ENCODE measurements around the gene DPH2.

DPH2 gene

GRCh38 chr1:43985984-43986595 is 16.3 kb downstream of the DPH2 start:
- DNase-seq = no peak

GRCh38 chr1:43986712-43987111 is 16.9 kb downstream of the DPH2 start:
- DNase-seq = no peak

DNA sequence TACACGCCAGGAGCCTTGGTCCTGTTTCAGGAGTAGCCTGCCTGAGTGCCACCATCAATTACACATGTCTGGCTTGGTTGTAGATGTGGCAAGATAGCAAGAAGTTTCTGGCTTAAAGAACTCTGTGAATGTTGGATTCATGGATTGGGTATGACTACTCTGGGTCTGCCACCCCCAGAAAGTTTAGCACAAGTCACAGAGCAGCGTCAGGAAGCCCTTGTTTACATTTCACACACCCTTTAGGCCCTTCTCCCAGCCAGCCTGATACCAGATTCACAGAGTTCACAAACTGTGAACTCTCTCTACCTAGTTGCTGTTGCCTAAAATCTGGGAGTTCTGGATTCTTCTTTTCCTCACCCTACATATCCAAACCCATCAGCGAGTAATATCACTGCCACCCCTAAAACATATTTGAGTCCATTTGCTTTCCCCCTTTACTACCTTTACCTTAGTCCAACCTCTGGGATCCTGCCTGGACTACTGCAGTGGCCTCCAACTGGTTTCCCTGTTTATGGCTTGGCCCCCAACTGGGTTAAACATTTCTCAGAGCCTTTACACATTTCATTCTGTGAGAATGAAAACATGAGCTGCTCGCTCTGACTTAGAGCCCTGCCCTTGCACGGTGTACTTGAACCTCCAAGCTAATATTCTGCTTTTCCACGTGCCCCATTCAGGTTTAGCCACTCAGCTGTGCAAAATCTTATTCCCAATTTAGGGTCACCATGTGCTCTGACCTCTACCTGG is 17.5 kb downstream of the DPH2 start:
- DNase-seq = no peak

GRCh38 chr1:43990271-43991199 is 20.7 kb downstream of the DPH2 start:
- DNase-seq = no peak

DNA sequence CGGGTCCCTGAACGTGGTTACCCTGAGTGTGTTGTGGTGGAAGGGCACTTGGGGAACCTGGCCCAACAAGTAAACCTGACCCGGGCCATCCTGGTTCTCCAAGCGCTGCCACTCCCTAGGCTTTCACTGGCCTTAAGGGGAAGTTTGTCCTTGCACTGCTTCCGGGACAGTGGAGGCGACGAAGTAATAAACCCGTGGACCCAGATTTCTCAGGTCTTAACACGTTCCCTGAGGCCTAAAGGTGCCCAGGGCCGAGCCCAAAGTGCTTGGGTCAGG is 21.3 kb downstream of the DPH2 start:
- no peak for DNase-seq

- peak; percentile 68 for DNase-seq
Measured at GRCh38 chr1:43991476-43992231, 21.8 kb downstream of the DPH2 start, which contains the start of gene CCDC24. TSS of gene CCDC24 (plus strand) at chr1:43991599. CDS start at chr1:43991879, 280 bp downstream.

DNA sequence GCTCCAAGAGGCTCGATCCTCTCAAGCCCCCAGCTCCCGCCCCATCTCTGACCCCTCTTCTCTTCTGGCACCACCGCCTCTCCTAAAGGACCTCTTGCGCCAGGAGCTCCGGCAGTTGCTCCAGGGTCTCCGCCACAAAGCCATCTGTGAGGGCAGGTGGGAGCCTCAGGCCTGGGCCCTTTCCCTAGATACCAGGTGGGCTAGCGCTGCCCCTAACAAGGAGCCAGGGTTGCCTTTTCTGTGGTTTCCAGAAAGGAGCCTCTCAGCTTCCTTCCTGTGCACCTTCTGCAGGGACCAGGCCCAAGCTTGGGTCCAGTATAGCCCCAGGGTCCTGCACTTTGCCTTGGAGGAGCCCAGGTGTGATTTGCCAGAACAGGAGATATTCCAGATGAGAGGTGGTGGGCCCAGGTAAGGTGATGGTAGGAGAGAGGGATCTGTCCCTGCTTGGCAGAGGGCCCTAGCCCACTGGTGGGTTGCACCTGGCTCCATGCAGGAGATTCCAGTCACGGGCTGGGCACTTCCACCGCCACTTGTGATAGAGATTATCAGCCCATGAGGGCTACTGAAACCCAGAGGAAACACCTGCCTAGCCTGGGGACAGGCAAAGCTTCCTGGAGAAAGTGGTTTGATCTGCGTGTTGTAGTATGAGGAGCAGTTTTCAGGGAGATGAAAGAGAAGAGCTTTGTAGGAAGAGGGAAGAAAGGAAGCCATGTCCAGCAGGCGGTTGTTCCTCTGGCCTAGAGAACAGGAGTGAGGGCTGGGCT is 22.6 kb downstream of the DPH2 start:
- no peak for DNase-seq

DNA sequence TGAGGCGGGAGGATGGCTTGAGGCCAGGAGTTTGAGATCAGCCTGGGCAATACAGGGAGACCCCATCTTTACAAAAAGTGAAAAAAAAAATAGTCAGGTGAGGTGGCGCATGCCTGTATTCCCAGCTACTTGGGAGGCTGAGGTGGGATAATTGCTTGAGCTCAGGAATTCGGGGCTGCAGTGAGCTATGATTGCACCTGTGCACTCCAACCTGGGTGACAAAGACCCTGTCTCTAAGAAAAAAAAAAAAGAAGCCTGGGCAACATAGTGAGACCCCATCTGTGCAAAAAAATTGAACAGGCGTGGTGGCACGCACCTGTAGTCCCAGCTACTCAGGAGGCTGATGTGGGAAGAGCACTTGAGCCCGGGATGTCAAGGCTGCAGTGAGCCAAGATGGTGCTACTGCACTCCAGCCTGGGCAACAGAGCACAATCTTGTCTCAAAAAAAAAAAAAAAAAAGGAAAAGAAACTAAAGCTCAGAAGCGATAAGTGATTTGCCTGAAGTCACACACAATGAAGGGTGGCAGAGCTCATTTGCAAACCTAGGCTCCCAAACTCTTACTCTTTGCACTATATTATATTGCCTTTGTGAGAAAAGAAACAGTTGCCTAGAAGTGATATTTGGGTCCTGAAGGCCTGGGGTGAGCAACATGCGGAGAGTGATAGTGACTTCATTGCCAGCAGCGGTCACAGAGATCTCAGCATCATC is 23.6 kb downstream of the DPH2 start:
- DNase-seq = no peak

- no peak for DNase-seq
Measured at GRCh38 chr1:43994071-43994470, 24.3 kb downstream of the DPH2 start.

GRCh38 chr1:43994794-43995790 is 25.3 kb downstream of the DPH2 start:
- DNase-seq = no peak

DNA sequence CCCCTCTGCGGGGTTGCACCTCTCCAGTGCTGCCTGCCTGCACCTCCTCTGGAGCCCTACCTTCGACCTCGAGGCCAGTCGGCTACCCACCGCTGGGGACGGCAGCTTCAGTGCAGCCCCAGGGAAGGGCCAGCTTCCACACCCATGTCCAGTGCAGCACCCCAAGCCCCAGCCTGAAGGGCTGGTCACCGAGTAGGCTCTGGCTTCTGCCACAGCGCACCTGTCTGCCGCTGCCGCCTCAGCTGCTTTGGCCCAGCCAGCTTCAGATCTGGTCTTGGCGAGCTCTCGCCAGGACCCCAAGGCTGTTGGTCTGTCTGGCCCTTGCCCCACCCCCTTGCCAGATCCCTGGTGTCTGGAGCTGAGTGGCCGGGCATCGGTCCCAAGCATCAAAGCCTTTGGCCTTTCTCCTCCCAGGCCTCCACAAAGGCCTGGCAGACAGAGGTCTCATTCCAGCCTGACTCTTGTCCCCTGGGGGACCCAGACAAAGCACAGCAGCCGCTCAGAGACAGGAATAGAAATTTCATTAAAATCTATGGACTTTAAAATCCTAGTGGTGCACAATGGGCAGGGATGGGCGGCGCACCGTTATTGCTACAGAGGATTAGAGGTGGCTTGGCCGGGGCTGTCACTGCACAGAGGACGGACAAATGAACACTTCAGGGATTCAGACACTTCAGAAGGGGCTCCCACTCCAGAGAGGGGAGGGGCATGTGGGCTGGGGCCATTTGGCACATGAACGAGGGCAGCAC is 26.3 kb downstream of the DPH2 start:
- DNase-seq = no peak

DNA sequence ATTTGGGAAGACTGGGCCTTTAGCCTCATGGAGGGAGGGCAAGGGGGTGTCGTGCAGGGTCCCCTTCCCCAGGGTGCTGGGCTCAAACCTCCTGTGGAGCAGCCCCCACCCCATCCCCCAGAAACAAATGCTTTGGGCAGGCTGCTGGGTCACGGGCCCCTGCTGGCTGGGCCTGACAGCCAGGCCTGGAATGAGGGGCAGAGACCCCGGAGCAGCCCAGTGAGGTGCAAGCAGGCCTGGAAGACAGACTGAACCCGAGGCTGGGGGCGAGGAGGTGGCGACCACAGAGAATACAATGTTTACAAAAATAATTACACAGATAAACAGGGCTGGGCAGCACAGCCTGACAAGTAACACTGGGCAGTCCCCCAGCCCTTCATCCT is 26.9 kb downstream of the DPH2 start:
- DNase-seq = no peak

DNA sequence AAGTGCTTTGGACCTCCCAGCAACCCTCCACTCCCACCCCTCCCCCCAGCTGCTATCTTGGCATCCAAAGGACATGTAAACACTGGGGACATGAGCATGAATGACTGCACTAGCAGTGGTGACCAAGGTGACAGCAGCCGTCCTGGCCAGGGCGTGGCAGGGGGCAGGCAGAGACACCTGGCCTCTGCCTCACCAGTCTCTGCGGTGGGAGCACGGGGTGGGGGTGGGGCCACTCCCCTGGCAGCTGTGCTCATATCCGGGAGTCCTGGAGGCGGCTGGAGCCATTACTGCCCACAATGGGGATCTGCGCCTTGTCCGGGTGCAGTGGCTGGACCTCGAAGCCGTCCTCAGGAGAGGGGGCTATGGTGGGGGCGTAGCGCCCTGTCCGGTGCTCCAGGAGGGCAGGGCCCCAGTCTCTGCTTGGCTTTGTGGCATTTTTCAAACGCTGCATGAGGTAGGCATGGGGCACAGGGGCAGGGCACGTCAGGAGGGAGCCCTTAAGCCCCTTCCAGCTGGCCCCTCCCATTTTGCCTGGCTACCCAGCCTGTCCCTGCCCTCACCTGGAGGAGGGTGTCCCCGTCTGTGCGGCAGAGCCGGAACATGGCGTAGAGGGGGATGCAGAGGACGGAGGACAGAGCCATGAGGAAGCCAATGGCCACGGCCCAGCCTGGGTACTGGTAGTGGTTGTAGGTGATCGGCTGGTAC is 27.6 kb downstream of the DPH2 start:
- DNase-seq = no peak

- DNase-seq = no peak
Measured at GRCh38 chr1:43998000-43998378, 28.2 kb downstream of the DPH2 start.

GRCh38 chr1:43999455-43999854 is 29.6 kb downstream of the DPH2 start:
- no peak for DNase-seq

DNA sequence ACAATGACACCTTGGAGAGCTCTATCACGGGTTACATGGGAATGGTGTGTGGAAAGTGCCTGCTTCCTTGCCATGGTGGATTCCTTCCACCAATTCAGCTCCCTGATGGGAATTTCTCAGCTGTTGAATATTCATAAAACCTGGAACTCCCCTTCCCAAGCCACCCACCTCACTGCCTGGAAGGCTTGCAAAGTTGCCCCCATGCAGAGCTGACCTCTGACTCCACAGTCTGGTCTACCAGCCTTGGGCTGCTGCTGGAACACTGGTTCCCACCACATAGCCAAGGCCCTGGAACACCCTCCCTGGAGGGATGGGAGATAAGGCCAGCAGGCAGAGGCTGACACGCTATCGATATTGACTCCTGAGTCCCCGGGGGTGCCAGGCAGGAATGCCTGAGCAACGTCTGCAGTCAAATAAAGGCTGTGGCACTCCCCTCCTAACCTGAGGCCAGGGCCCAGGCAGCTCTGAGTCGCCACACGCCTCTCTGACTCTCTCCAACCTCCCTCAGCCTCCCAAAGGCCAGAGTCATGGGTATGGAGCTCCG is 30.4 kb downstream of the DPH2 start:
- no peak for DNase-seq

DNA sequence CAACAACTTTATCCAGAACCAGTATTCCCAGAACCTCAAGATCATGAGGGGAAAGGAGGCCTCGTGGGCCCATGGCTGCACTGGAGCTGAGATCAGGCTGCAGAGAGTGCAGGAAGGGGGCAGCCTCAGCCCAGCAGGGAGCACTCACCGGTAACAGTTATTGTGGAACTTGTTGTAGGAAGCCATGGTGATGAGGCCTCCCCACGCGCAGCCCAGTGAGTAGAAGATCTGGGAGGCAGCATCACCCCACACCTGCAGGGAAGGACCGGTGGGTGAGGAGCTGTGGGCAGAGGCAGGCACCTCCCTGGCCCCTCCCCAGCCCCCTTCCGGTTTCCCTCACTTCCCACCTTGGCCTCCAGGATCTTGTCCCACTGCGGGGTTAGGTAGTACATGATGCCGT is 32.4 kb downstream of the DPH2 start:
- DNase-seq = no peak

GRCh38 chr1:44002606-44003157 is 32.9 kb downstream of the DPH2 start:
- DNase-seq = no peak

Data from activated gamma-delta T cell (primary cell).